H1 (cell line): ENCODE results near the gene DCX.

ENCODE experiments used
- CTCF ChIP-seq, 3 experiments: IDR thresholded peaks; 1 replicate in 2 of 3; 2 replicates in 1 of 3; pipeline versions ENCODE4 v1.5.1 to v1.6.1; 2011; ENCODE audit warnings: low read length in 3 of 3, mild to moderate bottlenecking in 3 of 3, inconsistent platforms in 2 of 3, low read depth in 1 of 3, moderate library complexity in 1 of 3; ENCODE audit not compliant: insufficient read depth in 1 of 3; ENCODE audit errors: control extremely low read depth in 1 of 3
- EP300 ChIP-seq, 2 experiments: IDR thresholded peaks; 1 replicate in 1 of 2; 2 replicates in 1 of 2; pipeline ENCODE4 v1.6.1; 2011 to 2012; ENCODE audit warnings: low read depth in 2 of 2, low read length in 2 of 2, mild to moderate bottlenecking in 2 of 2, borderline replicate concordance in 1 of 2, inconsistent platforms in 1 of 2, moderate library complexity in 1 of 2
- JUN ChIP-seq: IDR thresholded peaks from 2 replicates; pipeline ENCODE4 v1.6.1; 2011; ENCODE audit warnings: low read depth, mild to moderate bottlenecking, improper control_type of control experiment, low read length
- JUND ChIP-seq: IDR thresholded peaks from 2 replicates; pipeline ENCODE4 v1.6.1; 2011; ENCODE audit warnings: mild to moderate bottlenecking, improper control_type of control experiment, low read length
- POLR2A ChIP-seq, 2 experiments: IDR thresholded peaks; 1 replicate in 1 of 2; 2 replicates in 1 of 2; pipeline ENCODE4 v1.6.1; 2011; ENCODE audit warnings: low read depth in 2 of 2, low read length in 2 of 2, mild to moderate bottlenecking in 2 of 2; ENCODE audit errors: control extremely low read depth in 1 of 2
- YY1 ChIP-seq: IDR thresholded peaks from 2 replicates; pipeline ENCODE4 v1.6.1; 2011; ENCODE audit warnings: low read depth, mild to moderate bottlenecking, low read length

- TF ChIP-seq JUN (no peak), POLR2A (IDR thresholded peaks at IDR 0.05; ENCODE audit: control extremely low read depth in 1 of 2, low read depth in 2 of 2, low read length in 2 of 2) (no peak), CTCF (IDR thresholded peaks at IDR 0.05; ENCODE audit: control extremely low read depth in 1 of 3, insufficient read depth in 1 of 3, low read depth in 1 of 3, low read length in 3 of 3) (no peak), EP300 (IDR thresholded peaks at IDR 0.05; ENCODE audit: borderline replicate concordance in 1 of 2, low read depth in 2 of 2, low read length in 2 of 2) (no peak), YY1 (no peak), JUND (no peak)
These were observed 109.7 kb downstream of the DCX start for GRCh38 chrX:111302284-111302683.
